ENCODE results near the gene CFAP43.
A peak's percentile ranks its signal among the peaks of the same experiment; 100 is the strongest.

CFAP43 gene

GRCh38 chr10:104231784-104232612 is at the start of gene CFAP43:
Gene CFAP43 (minus strand): TSS chr10:104232364. CDS start chr10:104232246, 118 bp downstream.
- peak; percentile 100 for DNase-seq (ENCODE audit: low spot score)

- DNase-seq (ENCODE audit: low spot score) = no peak
These were observed 49.5 kb upstream of the CFAP43 start for GRCh38 chr10:104281694-104282093.

GRCh38 chr10:104279550-104280259 is 47.5 kb upstream of the CFAP43 start:
- no peak for DNase-seq (ENCODE audit: low spot score)

GRCh38 chr10:104277785-104278184 is 45.6 kb upstream of the CFAP43 start:
- no peak for DNase-seq (ENCODE audit: low spot score)

GRCh38 chr10:104276192-104276591 is 44.0 kb upstream of the CFAP43 start:
- no peak for DNase-seq (ENCODE audit: low spot score)

GRCh38 chr10:104274762-104275721 is 42.9 kb upstream of the CFAP43 start:
- peak; percentile 78 for DNase-seq (ENCODE audit: low spot score)

- DNase-seq (ENCODE audit: low spot score) = peak; percentile 59
These were observed 41.9 kb upstream of the CFAP43 start for GRCh38 chr10:104273899-104274575.

- peak; percentile 39 for DNase-seq (ENCODE audit: low spot score)
These were observed 41.1 kb upstream of the CFAP43 start for GRCh38 chr10:104273286-104273685.

GRCh38 chr10:104268713-104269645 is 36.8 kb upstream of the CFAP43 start, which contains the start of gene GSTO2:
Gene GSTO2 (plus strand): TSS chr10:104269184. CDS start chr10:104274916, 5,732 bp downstream.
- DNase-seq (ENCODE audit: low spot score) = peak; percentile 94

GRCh38 chr10:104268405-104268712 is 36.2 kb upstream of the CFAP43 start:
- no peak for DNase-seq (ENCODE audit: low spot score)

GRCh38 chr10:104267721-104268404 is 35.7 kb upstream of the CFAP43 start:
- no peak for DNase-seq (ENCODE audit: low spot score)

- DNase-seq (ENCODE audit: low spot score) = no peak
These were observed 32.6 kb upstream of the CFAP43 start for GRCh38 chr10:104264783-104265182.

GRCh38 chr10:104262055-104262454 is 29.9 kb upstream of the CFAP43 start:
- peak; percentile 22 for DNase-seq (ENCODE audit: low spot score)

GRCh38 chr10:104260775-104261115 is 28.6 kb upstream of the CFAP43 start:
- peak; percentile 50 for DNase-seq (ENCODE audit: low spot score)

- no peak for DNase-seq (ENCODE audit: low spot score)
These were observed 28.0 kb upstream of the CFAP43 start for GRCh38 chr10:104259999-104260774.

GRCh38 chr10:104259456-104259855 is 27.3 kb upstream of the CFAP43 start:
- no peak for DNase-seq (ENCODE audit: low spot score)

- no peak for DNase-seq (ENCODE audit: low spot score)
These were observed 26.0 kb upstream of the CFAP43 start for GRCh38 chr10:104258209-104258608.

- DNase-seq (ENCODE audit: low spot score) = no peak
These were observed 25.1 kb upstream of the CFAP43 start for GRCh38 chr10:104257235-104257634.

GRCh38 chr10:104256335-104256961 is 24.3 kb upstream of the CFAP43 start:
- no peak for DNase-seq (ENCODE audit: low spot score)

Data from GM03348 (cell line).